H9 (cell line): ENCODE results near the gene CEP55. TPM values are rescaled to one million over a fixed set of nuclear protein-coding genes. Genes with fewer than 3 reads are reported as not detected.

Experiments
- DNase-seq: peaks from one replicate; pipeline ENCODE4 v3.0.0-alpha.2; 2017
- H2AFZ ChIP-seq: one replicate; pipeline ENCODE4 v1.6.1; 2013; ENCODE audit warnings: mild to moderate bottlenecking, low read length, control low read depth, moderate library complexity
- H2AK5ac ChIP-seq: 2 replicates; pipeline ENCODE4 v1.6.1; 2013; ENCODE audit warnings: low read length, control low read depth, mixed read lengths; ENCODE audit not compliant: insufficient read length
- H2BK120ac ChIP-seq: one replicate; pipeline ENCODE4 v1.6.1; 2013; ENCODE audit warnings: low read depth, mild to moderate bottlenecking, low read length, control low read depth, inconsistent platforms; ENCODE audit not compliant: poor library complexity, severe bottlenecking
- H2BK12ac ChIP-seq: 2 replicates; pipeline ENCODE4 v1.6.1; 2013; ENCODE audit warnings: low read length, control low read depth, mixed read lengths, low read depth; ENCODE audit not compliant: insufficient read length
- H2BK15ac ChIP-seq: 2 replicates; pipeline ENCODE4 v1.6.1; 2013; ENCODE audit warnings: low read depth, low read length, control low read depth
- H2BK20ac ChIP-seq: one replicate; pipeline ENCODE4 v1.6.1; 2013; ENCODE audit warnings: low read depth, mild to moderate bottlenecking, low read length, control low read depth, inconsistent platforms; ENCODE audit not compliant: poor library complexity, severe bottlenecking
- H2BK5ac ChIP-seq: 2 replicates; pipeline ENCODE4 v1.6.1; 2013; ENCODE audit warnings: low read length, control low read depth, mixed read lengths; ENCODE audit not compliant: insufficient read length
- H3K14ac ChIP-seq: 2 replicates; pipeline ENCODE4 v1.6.1; 2013; ENCODE audit warnings: low read length, control low read depth; ENCODE audit not compliant: insufficient read depth
- H3K18ac ChIP-seq: 2 replicates; pipeline ENCODE4 v1.6.1; 2013; ENCODE audit warnings: low read depth, mild to moderate bottlenecking, mixed read lengths, low read length, control low read depth; ENCODE audit not compliant: insufficient read length
- H3K23ac ChIP-seq: 2 replicates; pipeline ENCODE4 v1.6.1; 2013; ENCODE audit warnings: low read length, control low read depth, mixed read lengths, low read depth; ENCODE audit not compliant: insufficient read length
- H3K23me2 ChIP-seq: 2 replicates; pipeline ENCODE4 v1.6.1; 2013; ENCODE audit warnings: low read depth, mild to moderate bottlenecking, mixed read lengths, low read length, control low read depth; ENCODE audit not compliant: insufficient read length, poor library complexity, severe bottlenecking
- H3K27ac ChIP-seq: 2 replicates; pipeline ENCODE4 v1.5.1; 2013; ENCODE audit warnings: low read length, control low read depth, mixed read lengths, low read depth; ENCODE audit not compliant: insufficient read length
- H3K27me3 ChIP-seq: 2 replicates; pipeline ENCODE4 v1.6.1; 2013; ENCODE audit warnings: low read length, control low read depth, inconsistent platforms; ENCODE audit not compliant: insufficient read depth
- H3K4ac ChIP-seq: 2 replicates; pipeline ENCODE4 v1.6.1; 2013; ENCODE audit warnings: low read depth, mild to moderate bottlenecking, control low read depth, inconsistent platforms, low read length, moderate library complexity
- H3K4me1 ChIP-seq: 2 replicates; pipeline ENCODE4 v1.6.1; 2013; ENCODE audit warnings: low read length, control low read depth, inconsistent platforms; ENCODE audit not compliant: insufficient read depth
- H3K4me2 ChIP-seq: 2 replicates; pipeline ENCODE4 v1.6.1; 2013; ENCODE audit warnings: low read length, control low read depth, mixed read lengths; ENCODE audit not compliant: insufficient read length, insufficient read depth
- H3K56ac ChIP-seq: 2 replicates; pipeline ENCODE4 v1.6.1; 2013; ENCODE audit warnings: low read depth, mild to moderate bottlenecking, mixed read lengths, low read length, control low read depth; ENCODE audit not compliant: insufficient read length
- H3K79me1 ChIP-seq: 2 replicates; pipeline ENCODE4 v1.6.1; 2013; ENCODE audit warnings: low read depth, mild to moderate bottlenecking, moderate library complexity, low read length, control low read depth, inconsistent platforms; ENCODE audit not compliant: insufficient read depth, poor library complexity, severe bottlenecking
- H3K79me2 ChIP-seq: 2 replicates; pipeline ENCODE4 v1.6.1; 2013; ENCODE audit warnings: low read length, control low read depth, inconsistent platforms; ENCODE audit not compliant: insufficient read depth
- H3K9ac ChIP-seq: 2 replicates; pipeline ENCODE4 v1.6.1; 2013; ENCODE audit warnings: low read length, control low read depth, mixed read lengths; ENCODE audit not compliant: insufficient read length; ENCODE audit errors: extremely low read depth
- H3K9me3 ChIP-seq: one replicate; pipeline ENCODE4 v1.6.1; 2013; ENCODE audit warnings: low read depth, low read length, inconsistent platforms; ENCODE audit not compliant: control insufficient read depth
- H3T11ph ChIP-seq: one replicate; pipeline ENCODE4 v1.6.1; 2013; ENCODE audit warnings: mild to moderate bottlenecking, low read length, control low read depth, inconsistent platforms
- H4K20me1 ChIP-seq: one replicate; pipeline ENCODE4 v1.6.1; 2013; ENCODE audit not compliant: control insufficient read depth, insufficient read length, insufficient read depth
- H4K5ac ChIP-seq: 2 replicates; pipeline ENCODE4 v1.6.1; 2013; ENCODE audit warnings: low read depth, mild to moderate bottlenecking, mixed read lengths, low read length, control low read depth; ENCODE audit not compliant: insufficient read length
- H4K8ac ChIP-seq: replicated peaks from 2 replicates; pipeline ENCODE4 v1.6.1; 2013; ENCODE audit warnings: low read length, control low read depth, mixed read lengths, low read depth; ENCODE audit not compliant: insufficient read length
- H4K91ac ChIP-seq: 2 replicates; pipeline ENCODE4 v1.6.1; 2013; ENCODE audit warnings: low read depth, mild to moderate bottlenecking, moderate library complexity, mixed read lengths, low read length, control low read depth; ENCODE audit not compliant: insufficient read length
- H3K27ac Mint-ChIP-seq, 3 experiments: 2 replicates in 2 of 3; 3 replicates in 1 of 3; pipeline ENCODE4 v1.8.0; 2020 to 2021; ENCODE audit warnings: mixed read lengths in 3 of 3, mild to moderate bottlenecking in 1 of 3, moderate library complexity in 1 of 3
- H3K27me3 Mint-ChIP-seq: 2 replicates; pipeline ENCODE4 v1.8.0; 2021; ENCODE audit warnings: low read depth, mild to moderate bottlenecking, moderate library complexity, mixed read lengths
- H3K36me3 Mint-ChIP-seq, 3 experiments: 2 replicates in 2 of 3; 3 replicates in 1 of 3; pipeline ENCODE4 v1.8.0; 2020 to 2021; ENCODE audit warnings: low read depth in 3 of 3, mixed read lengths in 3 of 3; ENCODE audit not compliant: insufficient read depth in 1 of 3
- H3K4me1 Mint-ChIP-seq, 2 experiments: 2 replicates each; pipeline ENCODE4 v1.8.0; 2020; ENCODE audit warnings: mixed read lengths in 2 of 2
- H3K4me3 Mint-ChIP-seq, 2 experiments: 2 replicates in 1 of 2; 3 replicates in 1 of 2; pipeline ENCODE4 v1.8.0; 2020 to 2021; ENCODE audit warnings: mild to moderate bottlenecking in 2 of 2, mixed read lengths in 2 of 2, moderate library complexity in 1 of 2
- H3K9me3 Mint-ChIP-seq, 2 experiments: 2 replicates in 1 of 2; 3 replicates in 1 of 2; pipeline ENCODE4 v1.8.0; 2020; ENCODE audit warnings: mild to moderate bottlenecking in 2 of 2, mixed read lengths in 2 of 2, moderate library complexity in 1 of 2
- CTCF ChIP-seq: fragments of 200-600 bp; sonication (generic); conservative IDR thresholded peaks from 3 replicates; pipeline ENCODE4 v1.8.0; 2021; ENCODE audit warnings: antibody characterized with exemption, mild to moderate bottlenecking
- WGBS: extraction: QIAGEN DNeasy Blood & Tissue Kit; methylation state at CpG from one replicate; pipeline ENCODE4 v1.1.7; 2013; ENCODE audit warnings: missing lambda C conversion rate, low lambda C conversion rate, mixed read lengths; ENCODE audit not compliant: insufficient read length; ENCODE audit errors: extremely low coverage; 5-methylcytosine and 5-hydroxymethylcytosine counted together
- total RNA-seq: library from RNA; stranded (reverse); gene quantifications from 2 replicates; pipeline ENCODE4 v1.2.1, GENCODE V29; 2021

Gene CEP55
- total RNA-seq, 1 experiment from 2014 or later, result 17.8 TPM

GRCh38 chr10:93494494-93494893 is 1.9 kb upstream of the CEP55 start:
- DNase-seq, result no peak
- H3K23me2 ChIP-seq, result peaks cover 9% of the 10 kb centered on the region
- Mint-ChIP-seq H3K27ac (no peak overlapping the region), H3K36me3 (peaks cover 0 to under 1% (median 0%) of the 10 kb centered on the region in 3 experiments; a peak in 3 of 7 replicates), H3K9me3 (no peaks in the 10 kb centered on the region), H3K4me1 (peaks cover 18 to 22% of the 10 kb centered on the region in 2 experiments), H3K27me3 (peaks cover 12% of the 10 kb centered on the region), H3K4me3 (no peak overlapping the region)
- no peak overlapping the region for H2BK5ac ChIP-seq
- no peaks in the 10 kb centered on the region for H3K79me1 ChIP-seq
- no peaks in the 10 kb centered on the region for H4K20me1 ChIP-seq
- H3K27me3 ChIP-seq, result no peaks in the 10 kb centered on the region
- no peak overlapping the region for H4K91ac ChIP-seq
- H3K4me1 ChIP-seq, result no peaks in the 10 kb centered on the region
- H3K56ac ChIP-seq, result no peak overlapping the region
- peaks cover 3% of the 10 kb centered on the region; the same call in 1 of the 2 replicates for H3K79me2 ChIP-seq
- no peak overlapping the region for H3K4me2 ChIP-seq
- no peaks in the 10 kb centered on the region for H3K9me3 ChIP-seq
- no peak overlapping the region for H3K18ac ChIP-seq
- H3K27ac ChIP-seq, result no peak overlapping the region
- no peak overlapping the region for H3T11ph ChIP-seq
- H3K14ac ChIP-seq, result no peak overlapping the region
- H2AFZ ChIP-seq, result no peak overlapping the region
- WGBS, result no CpG with 5 or more reads among the region's 2 CpGs
- no peak for TF ChIP-seq CTCF
- H4K8ac ChIP-seq, result no peak overlapping the region
- no peak overlapping the region for H3K23ac ChIP-seq
- no peak overlapping the region for H3K9ac ChIP-seq
- H2BK120ac ChIP-seq, result no peak overlapping the region
- H2BK20ac ChIP-seq, result no peak overlapping the region
- H2BK15ac ChIP-seq, result no peak overlapping the region
- no peak overlapping the region for H3K4ac ChIP-seq
- H4K5ac ChIP-seq, result no peak overlapping the region
- H2AK5ac ChIP-seq, result no peak overlapping the region
- no peak overlapping the region for H2BK12ac ChIP-seq
